NCI-H526 (cell line): ENCODE data around the gene COMMD9.

Source experiments
- DNase-seq, 2 experiments: peaks; one replicate each; lab custom pipeline; 2025; lab: John Stamatoyannopoulos, UW

Gene COMMD9

DNA sequence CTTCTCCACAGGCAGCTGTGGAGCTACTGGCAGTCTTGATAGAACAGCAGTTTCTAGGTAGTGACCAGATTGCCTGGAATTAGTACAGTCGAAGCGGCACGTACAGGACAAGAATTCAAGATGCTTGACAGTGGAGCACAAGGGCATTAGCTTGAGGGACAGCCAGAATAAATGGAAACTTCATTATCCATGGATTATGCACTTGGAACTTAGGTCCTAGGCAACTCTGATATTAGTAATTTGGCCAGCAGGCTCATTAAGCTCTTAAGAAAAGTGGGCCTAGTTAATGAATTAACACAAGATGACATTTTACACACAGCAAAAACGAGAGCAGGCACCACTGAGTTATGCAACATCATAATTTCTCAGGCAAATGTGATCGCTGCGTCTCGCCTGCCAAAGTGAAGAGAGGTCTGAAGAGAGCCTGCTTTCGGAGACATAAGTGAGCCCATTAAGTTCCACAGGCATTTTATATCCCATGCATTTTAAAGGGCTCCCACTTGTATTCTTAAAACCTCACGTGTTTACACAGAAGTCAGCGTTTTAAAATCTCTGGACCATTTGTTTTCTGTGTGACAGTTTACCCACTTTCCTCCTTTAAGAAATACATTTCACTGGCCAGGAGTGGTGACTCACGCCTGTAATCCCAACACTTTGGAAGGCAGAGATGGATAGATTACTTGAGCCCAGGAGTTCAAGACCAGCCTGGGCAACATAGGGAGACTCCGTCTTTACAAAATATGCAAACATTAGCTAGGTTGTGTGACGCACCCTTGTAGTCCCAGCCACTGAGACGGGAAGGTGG lies 66.2 kb downstream of the COMMD9 start:
- no peak for DNase-seq
